Measurements from ENCODE around the gene B4GALT4.
"Not testable (repeated sequence)": the region's sequence is repeated elsewhere in the genome, so short reads cannot be mapped to it uniquely, and the experiment has no call there.

Gene B4GALT4

DNA sequence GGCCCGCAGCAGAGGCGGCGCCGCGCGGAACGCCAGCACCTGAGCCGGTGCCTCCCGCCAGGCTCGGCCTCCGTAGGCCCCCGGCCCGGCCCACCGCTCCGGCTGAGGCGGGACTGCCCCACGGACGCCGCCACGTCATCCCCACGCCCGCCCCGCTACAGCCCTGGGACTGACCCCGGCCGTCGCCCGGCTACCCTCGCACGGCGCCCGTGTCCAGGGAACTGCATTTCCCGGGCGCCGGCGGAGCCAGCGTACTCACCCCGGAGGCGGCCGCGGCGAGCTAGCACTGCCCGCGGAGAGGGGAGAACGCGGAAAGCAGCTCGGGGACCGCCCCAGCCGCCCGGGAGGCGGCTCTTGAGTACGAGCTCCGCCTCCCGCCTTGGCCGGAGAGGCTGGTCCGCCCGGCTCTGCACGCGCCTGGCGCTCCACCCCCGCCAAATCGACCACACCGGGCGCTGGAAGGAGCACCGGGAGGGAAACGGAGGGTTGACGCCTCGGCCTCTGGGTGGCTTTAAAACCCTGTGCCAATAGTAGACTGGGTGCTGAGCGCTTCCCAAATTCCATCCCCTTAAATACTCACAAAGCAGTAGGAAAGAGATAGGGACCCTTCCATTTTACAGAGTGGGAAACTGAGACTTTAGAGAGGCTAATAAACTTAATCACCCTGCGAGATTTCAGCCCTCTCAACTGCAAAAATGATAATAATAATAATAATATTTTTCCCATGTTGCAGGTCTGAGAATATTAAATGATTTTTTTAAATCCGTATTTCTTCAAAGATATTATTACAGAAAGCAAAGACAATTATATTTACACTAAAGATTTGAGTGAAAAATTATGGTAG is at the start of gene B4GALT4:
Gene B4GALT4, minus strand, starts transcription at position 288 of the 844 bp plus-strand sequence. CDS start 10,779 bp downstream, outside the sequence.
- peak; percentile 89 for DNase-seq (ENCODE audit: low spot score)

- no peak for DNase-seq (ENCODE audit: low spot score)
Measured at GRCh38 chr3:119289404-119289770, 48.7 kb upstream of the B4GALT4 start.

GRCh38 chr3:119288669-119289403 is 48.2 kb upstream of the B4GALT4 start:
- DNase-seq (ENCODE audit: low spot score): no peak

GRCh38 chr3:119279584-119280243 is 39.0 kb upstream of the B4GALT4 start:
- DNase-seq (ENCODE audit: low spot score): no peak

- peak; percentile 27 for DNase-seq (ENCODE audit: low spot score)
Measured at GRCh38 chr3:119279101-119279554, 38.5 kb upstream of the B4GALT4 start.

DNA sequence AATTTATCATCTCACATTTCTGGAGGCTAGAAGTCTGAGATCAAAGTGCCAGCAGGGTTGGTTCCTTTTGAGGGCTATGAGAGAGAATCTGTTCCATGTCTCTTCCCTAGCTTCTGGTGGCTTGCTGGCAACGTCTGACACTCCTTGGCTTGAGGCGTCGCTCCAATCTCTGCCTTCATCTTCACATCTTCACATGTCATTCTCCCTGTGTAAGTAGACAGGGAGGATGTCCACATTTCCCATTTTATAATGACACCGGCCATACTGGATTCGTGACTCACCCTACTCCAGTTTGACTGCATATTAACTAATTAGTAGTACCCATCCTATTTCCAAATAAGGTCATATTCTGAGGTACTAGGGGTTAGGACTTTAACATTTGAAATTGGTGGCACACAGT is 36.0 kb upstream of the B4GALT4 start:
- DNase-seq (ENCODE audit: low spot score): no peak

DNA sequence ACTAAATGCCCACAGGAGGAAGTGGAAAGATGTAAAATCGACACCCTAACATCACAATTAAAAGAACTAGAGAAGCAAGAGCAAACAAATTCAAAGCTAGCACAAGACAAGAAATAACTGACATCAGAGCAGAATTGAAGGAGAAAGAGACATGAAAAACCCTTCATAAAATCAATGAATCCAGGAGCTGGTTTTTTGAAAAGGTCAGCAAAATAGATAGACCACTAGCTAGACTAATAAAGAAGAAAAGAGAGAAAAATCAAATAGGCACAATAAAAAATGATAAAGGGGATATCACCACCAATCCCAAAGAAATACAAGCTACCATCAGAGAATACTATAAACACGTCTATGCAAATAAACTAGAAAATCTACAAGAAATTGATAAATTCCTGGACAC is 29.5 kb upstream of the B4GALT4 start:
- not testable (repeated sequence) for DNase-seq (ENCODE audit: low spot score)

GRCh38 chr3:119261055-119261454 is 20.4 kb upstream of the B4GALT4 start:
- no peak for DNase-seq (ENCODE audit: low spot score)

DNA sequence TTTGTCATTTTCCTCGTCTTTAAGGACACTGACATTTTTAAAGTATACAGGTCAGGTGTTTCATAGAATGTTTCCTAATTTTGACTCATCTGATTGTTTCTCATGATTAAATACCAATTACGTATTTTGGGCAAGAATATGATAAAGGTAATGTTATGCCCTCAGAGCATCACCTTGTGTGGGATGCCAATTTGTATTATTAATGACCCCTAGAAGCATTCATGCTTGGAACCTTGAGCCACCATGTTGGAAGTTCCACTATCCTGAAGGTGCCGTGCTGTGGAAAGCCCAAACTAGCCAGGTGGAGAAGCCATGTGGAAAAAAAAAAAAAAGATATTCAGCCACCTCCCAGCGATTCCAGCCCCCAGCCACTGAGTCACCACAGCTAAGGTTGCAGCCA is 19.1 kb upstream of the B4GALT4 start:
- DNase-seq (ENCODE audit: low spot score): no peak

DNA sequence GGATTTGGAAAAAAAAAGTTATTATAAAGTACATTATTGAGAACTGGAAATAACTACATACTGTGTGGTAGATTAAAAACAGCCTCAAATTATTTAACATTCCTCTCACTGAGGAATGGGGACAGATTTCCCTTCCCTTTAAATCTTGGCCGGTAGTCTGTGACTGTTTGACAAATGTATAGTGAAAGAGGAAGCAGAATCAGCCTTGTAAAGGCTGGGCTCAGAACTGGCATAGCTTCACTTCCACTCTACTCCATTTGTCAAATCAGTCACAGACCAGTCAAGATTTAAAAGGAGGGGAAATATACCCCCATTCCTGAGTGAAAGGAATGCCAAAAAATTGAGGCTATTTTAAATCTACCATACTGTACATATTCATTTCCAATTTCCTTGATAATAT is 18.2 kb upstream of the B4GALT4 start:
- DNase-seq (ENCODE audit: low spot score): no peak

- no peak for DNase-seq (ENCODE audit: low spot score)
Measured at GRCh38 chr3:119257654-119258410, 17.2 kb upstream of the B4GALT4 start.

- no peak for DNase-seq (ENCODE audit: low spot score)
Measured at GRCh38 chr3:119257111-119257510, 16.4 kb upstream of the B4GALT4 start.

- DNase-seq (ENCODE audit: low spot score): no peak
Measured at GRCh38 chr3:119255214-119255613, 14.5 kb upstream of the B4GALT4 start.

- no peak for DNase-seq (ENCODE audit: low spot score)
Measured at GRCh38 chr3:119245778-119246177, 5.1 kb upstream of the B4GALT4 start.

- no peak for DNase-seq (ENCODE audit: low spot score)
Measured at GRCh38 chr3:119243712-119244111, 3.0 kb upstream of the B4GALT4 start.

GRCh38 chr3:119243058-119243529 is 2.4 kb upstream of the B4GALT4 start:
- DNase-seq (ENCODE audit: low spot score): not testable (repeated sequence)

DNA sequence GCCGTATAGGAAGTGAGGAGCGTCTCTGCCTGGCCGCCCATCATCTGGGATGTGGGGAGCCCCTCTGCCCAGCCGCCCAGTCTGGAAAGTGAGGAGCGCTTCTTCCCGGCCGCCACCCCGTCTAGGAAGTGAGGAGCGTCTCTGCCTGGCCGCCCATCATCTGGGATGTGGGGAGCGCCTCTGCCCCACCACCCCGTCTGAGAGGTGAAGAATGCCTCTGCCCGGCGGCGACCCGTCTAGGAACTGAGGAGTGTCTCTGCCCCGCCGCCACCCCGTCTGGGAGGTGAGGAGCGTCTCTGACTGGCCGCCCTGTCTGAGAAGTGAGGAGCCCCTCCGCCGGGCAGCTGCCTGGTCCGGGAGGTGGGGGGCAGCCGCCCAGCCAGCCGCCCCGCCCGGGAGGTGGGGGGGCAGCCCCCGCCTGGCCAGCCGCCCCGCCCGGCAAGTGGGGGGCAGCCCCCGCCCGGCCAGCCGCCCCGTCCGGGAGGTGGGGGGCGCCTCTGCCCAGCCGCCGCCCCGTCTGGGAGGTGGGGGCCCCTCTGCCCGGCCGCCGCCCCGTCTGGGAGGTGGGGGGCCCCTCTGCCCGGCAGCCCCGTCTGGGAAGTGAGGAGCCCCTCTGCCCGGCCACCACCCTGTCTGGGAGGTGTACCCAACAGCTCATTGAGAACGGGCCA is 1.8 kb upstream of the B4GALT4 start:
- not testable (repeated sequence) for DNase-seq (ENCODE audit: low spot score)

DNA sequence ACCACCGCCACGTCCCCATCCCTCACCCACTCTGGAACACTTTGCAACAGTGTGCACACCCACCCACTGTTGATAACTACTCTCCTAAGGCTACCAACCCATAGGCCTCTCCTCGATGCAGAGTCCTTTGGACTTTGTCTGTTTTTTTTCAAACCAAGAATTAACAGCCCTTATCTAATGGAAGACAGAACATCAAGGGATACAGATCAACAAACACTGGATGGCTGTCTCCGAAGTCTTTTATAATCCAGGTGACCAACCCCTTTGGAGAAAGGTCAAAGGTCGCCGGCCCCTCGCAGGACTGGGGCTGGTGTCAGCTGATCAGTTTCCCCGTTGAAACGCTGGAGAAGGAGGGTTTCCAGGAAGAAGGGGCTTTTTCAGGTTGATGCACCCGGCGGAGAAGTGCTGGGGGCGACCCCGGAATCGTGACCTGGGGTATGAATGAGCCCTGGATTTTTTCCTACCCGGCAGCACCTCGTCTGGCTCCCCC is 532 bp downstream of the B4GALT4 start:
- DNase-seq (ENCODE audit: low spot score): peak; percentile 35

GRCh38 chr3:119239206-119239820 is 1.4 kb downstream of the B4GALT4 start:
- no peak for DNase-seq (ENCODE audit: low spot score)

GRCh38 chr3:119238363-119238762 is 2.3 kb downstream of the B4GALT4 start:
- DNase-seq (ENCODE audit: low spot score): no peak

GRCh38 chr3:119237299-119237698 is 3.4 kb downstream of the B4GALT4 start:
- no peak for DNase-seq (ENCODE audit: low spot score)

All from iPS-NIHi11 (cell line).